CD4-positive, alpha-beta T cell treated with Interleukin-10 for 1 hour (primary cell): ENCODE results near the gene PSMA1.

Experiments used
- DNase-seq: peaks from one replicate; pipeline ENCODE4 v3.0.0-alpha.2; 2020

PSMA1 gene

GRCh38 chr11:14529321-14529720, 9.1 kb upstream of the PSMA1 start:
- no peak for DNase-seq

GRCh38 chr11:14522801-14523200, 2.6 kb upstream of the PSMA1 start:
- DNase-seq: no peak

GRCh38 chr11:14522245-14522644, 2.1 kb upstream of the PSMA1 start:
- no peak for DNase-seq

GRCh38 chr11:14520747-14521151, 563 bp upstream of the PSMA1 start:
- no peak for DNase-seq

GRCh38 chr11:14519597-14519916, 629 bp downstream of the PSMA1 start:
- DNase-seq: no peak

GRCh38 chr11:14518820-14519219, 1.4 kb downstream of the PSMA1 start:
- peak; percentile 18 for DNase-seq

GRCh38 chr11:14513800-14514199, 6.4 kb downstream of the PSMA1 start:
- no peak for DNase-seq

- no peak for DNase-seq
Observed at GRCh38 chr11:14506532-14506931, 13.7 kb downstream of the PSMA1 start.

- DNase-seq: no peak
Observed at GRCh38 chr11:14503023-14503422, 17.2 kb downstream of the PSMA1 start.

GRCh38 chr11:14502039-14502438, 18.1 kb downstream of the PSMA1 start:
- no peak for DNase-seq

GRCh38 chr11:14500181-14500651, 20.0 kb downstream of the PSMA1 start:
- DNase-seq: peak; percentile 75

- peak; percentile 93 for DNase-seq
Observed at GRCh38 chr11:14499560-14500180, 20.5 kb downstream of the PSMA1 start, which contains the start of gene COPB1. Gene COPB1, minus strand, starts transcription at chr11:14499811. Its CDS starts 883 bp downstream, at chr11:14498928.

- peak; percentile 39 for DNase-seq
Observed at GRCh38 chr11:14499178-14499559, 21.0 kb downstream of the PSMA1 start.

GRCh38 chr11:14480716-14481115, 39.5 kb downstream of the PSMA1 start:
- no peak for DNase-seq

- no peak for DNase-seq
Observed at GRCh38 chr11:14471127-14471526, 49.1 kb downstream of the PSMA1 start.

- DNase-seq: no peak
Observed at GRCh38 chr11:14463623-14464022, 56.6 kb downstream of the PSMA1 start.

GRCh38 chr11:14460147-14460546, 60.0 kb downstream of the PSMA1 start:
- DNase-seq: no peak

GRCh38 chr11:14458377-14458776, 61.8 kb downstream of the PSMA1 start:
- DNase-seq: no peak

- no peak for DNase-seq
Observed at GRCh38 chr11:14455648-14456430, 64.3 kb downstream of the PSMA1 start.
